B cell (primary cell): ENCODE data around the gene MEIS3. TPM values are rescaled to one million over a fixed set of nuclear protein-coding genes. Genes with fewer than 3 reads are reported as not detected.

Experiments
- ATAC-seq: fragments of 200-7000 bp; cut with Tn5 transposase; one replicate; pipeline ENCODE4 v1.10.0; 2021; ENCODE audit warnings: low read depth, mild to moderate bottlenecking, moderate number of reproducible peaks, moderate library complexity
- CTCF ChIA-PET: fragments of 350-600 bp; sonication (Branson Sonifier 250); formaldehyde crosslinking; loops from one replicate; lab custom pipeline; 2021; ENCODE audit warnings: antibody characterized with exemption, inconsistent platforms; lab: Charles Lee
- POLR2A ChIA-PET: fragments of 350-600 bp; sonication (Branson Sonifier 250); formaldehyde crosslinking; loops from one replicate; lab custom pipeline; 2021; ENCODE audit warnings: antibody characterized with exemption; lab: Charles Lee
- DNase-seq: peaks from one replicate; pipeline ENCODE4 v3.0.0; 2013
- H2AFZ ChIP-seq: 2 replicates; pipeline ENCODE4 v1.6.1; 2012; ENCODE audit warnings: mild to moderate bottlenecking, low read depth, low read length; ENCODE audit not compliant: insufficient read depth, poor library complexity, severe bottlenecking
- H3K27ac ChIP-seq, 2 donors: 1 replicate in 1 of 2; 2 replicates in 1 of 2; pipeline ENCODE4 v1.5.1; 2012 to 2013; ENCODE audit warnings: low read length in 2 of 2, mild to moderate bottlenecking in 2 of 2, moderate library complexity in 1 of 2
- H3K27me3 ChIP-seq, 4 experiments: fragments of 200-600 bp in 1 of 4; sonication (generic) in 1 of 4; replicated peaks in 1 of 4; 1 replicate in 2 of 4; 2 replicates in 2 of 4; pipeline versions ENCODE4 v1.6.1 to v1.7.0; 2013 to 2016; ENCODE audit warnings: low read length in 3 of 4, mild to moderate bottlenecking in 2 of 4, mixed read lengths in 1 of 4, moderate library complexity in 1 of 4; ENCODE audit not compliant: insufficient read depth in 4 of 4, control insufficient read depth in 3 of 4; ENCODE audit errors: control extremely low read depth in 1 of 4
- H3K36me3 ChIP-seq, 2 experiments: replicated peaks in 1 of 2; 1 replicate in 1 of 2; 2 replicates in 1 of 2; pipeline versions ENCODE4 v1.6.1 to v1.7.1; 2013; ENCODE audit warnings: low read length in 1 of 2; ENCODE audit not compliant: insufficient read depth in 2 of 2, control insufficient read depth in 1 of 2; ENCODE audit errors: control extremely low read depth in 1 of 2, extremely low read depth in 1 of 2
- H3K4me1 ChIP-seq, 2 donors: fragments of 200-600 bp in 1 of 2; sonication (generic) in 1 of 2; 1 replicate in 1 of 2; 2 replicates in 1 of 2; pipeline versions ENCODE4 v1.5.1 to v1.6.1; 2013 to 2017; ENCODE audit warnings: low read length in 2 of 2; ENCODE audit not compliant: control insufficient read depth in 2 of 2, insufficient read depth in 2 of 2
- H3K4me2 ChIP-seq: replicated peaks from 2 replicates; pipeline ENCODE3; 2012; ENCODE audit warnings: mild to moderate bottlenecking, low read depth, low read length; ENCODE audit not compliant: poor library complexity, severe bottlenecking
- H3K4me3 ChIP-seq, 5 experiments: fragments of 200-600 bp in 1 of 5; sonication (generic) in 1 of 5; 1 replicate in 3 of 5; 2 replicates in 2 of 5; pipeline versions ENCODE4 v1.5.1 to v1.7.0; 2011 to 2016; ENCODE audit warnings: low read length in 4 of 5, mild to moderate bottlenecking in 4 of 5, low read depth in 2 of 5, control low read depth in 1 of 5, moderate library complexity in 1 of 5; ENCODE audit not compliant: insufficient read depth in 1 of 5; ENCODE audit errors: control extremely low read depth in 1 of 5, extremely low read depth in 1 of 5
- H3K79me2 ChIP-seq: fragments of 200-600 bp; sonication (generic); one replicate; pipeline ENCODE4 v1.6.0; 2016; ENCODE audit warnings: low read length; ENCODE audit not compliant: control insufficient read depth, insufficient read depth
- H3K9ac ChIP-seq: fragments of 200-600 bp; sonication (generic); 2 replicates; pipeline ENCODE4 v1.6.1; 2017; ENCODE audit warnings: mild to moderate bottlenecking, low read length, moderate library complexity
- H3K9me3 ChIP-seq, 3 donors: one replicate each; pipeline versions ENCODE4 v1.6.1 to v1.7.1; 2013; ENCODE audit warnings: low read length in 2 of 3; ENCODE audit not compliant: control insufficient read depth in 2 of 3, insufficient read depth in 1 of 3; ENCODE audit errors: control extremely low read depth in 1 of 3
- H4K20me1 ChIP-seq: 2 replicates; pipeline ENCODE4 v1.6.0; 2012; ENCODE audit warnings: mild to moderate bottlenecking, low read length; ENCODE audit not compliant: insufficient read depth, control insufficient read depth, poor library complexity, severe bottlenecking
- H3K27ac Mint-ChIP-seq: one replicate; pipeline ENCODE4 v1.8.0; 2021; ENCODE audit warnings: mixed read lengths
- H3K27me3 Mint-ChIP-seq: one replicate; pipeline ENCODE4 v1.8.0; 2021; ENCODE audit warnings: mixed read lengths
- H3K4me1 Mint-ChIP-seq: one replicate; pipeline ENCODE4 v1.8.0; 2021; ENCODE audit warnings: mixed read lengths
- H3K4me3 Mint-ChIP-seq: one replicate; pipeline ENCODE4 v1.8.0; 2021; ENCODE audit warnings: mixed read lengths
- H3K9me3 Mint-ChIP-seq: one replicate; pipeline ENCODE4 v1.8.0; 2022; ENCODE audit warnings: mixed read lengths; ENCODE audit not compliant: insufficient read depth
- EZH2 ChIP-seq: IDR thresholded peaks from 2 replicates; pipeline ENCODE4 v1.6.1; 2012; ENCODE audit warnings: borderline replicate concordance, low read depth, mild to moderate bottlenecking, moderate library complexity, low read length; ENCODE audit not compliant: insufficient read depth, poor library complexity, severe bottlenecking
- WGBS: methylation state at CpG from one replicate; pipeline ENCODE4 v1.1.5; 2013; ENCODE audit warnings: missing lambda C conversion rate; ENCODE audit not compliant: insufficient coverage; 5-methylcytosine and 5-hydroxymethylcytosine counted together
- intact Hi-C: fragments of 100-400 bp; cut with micrococcal nuclease; formaldehyde crosslinking; loops from one replicate; pipeline ENCODE4 v1.10.0; 2022
- polyA plus RNA-seq: library from polyadenylated mRNA; depleted of rRNA; stranded (reverse); fragments of >200 nt; gene quantifications from 2 replicates; pipeline ENCODE4 v1.2.3, GENCODE V29; 2012
- total RNA-seq, 2 donors: library from RNA; stranded (reverse); fragments of 120-200 nt in 1 of 2; gene quantifications; 1 replicate in 1 of 2; 2 replicates in 1 of 2; pipeline versions ENCODE4 v1.2.3 to v1.2.4, GENCODE V29; 2013 to 2022
- TF ChIP-seq, protein P1 (sequence below): fragments of 200-600 bp; IDR thresholded peaks from one replicate; pipeline ENCODE4 v1.8.0; 2022; ENCODE audit warnings: antibody characterized with exemption, mild to moderate bottlenecking

The MEIS3 gene
- total and polyA plus RNA-seq, 2 donors (not counting 1 experiment from before 2014, with no cell fraction given), result not detected

DNA sequence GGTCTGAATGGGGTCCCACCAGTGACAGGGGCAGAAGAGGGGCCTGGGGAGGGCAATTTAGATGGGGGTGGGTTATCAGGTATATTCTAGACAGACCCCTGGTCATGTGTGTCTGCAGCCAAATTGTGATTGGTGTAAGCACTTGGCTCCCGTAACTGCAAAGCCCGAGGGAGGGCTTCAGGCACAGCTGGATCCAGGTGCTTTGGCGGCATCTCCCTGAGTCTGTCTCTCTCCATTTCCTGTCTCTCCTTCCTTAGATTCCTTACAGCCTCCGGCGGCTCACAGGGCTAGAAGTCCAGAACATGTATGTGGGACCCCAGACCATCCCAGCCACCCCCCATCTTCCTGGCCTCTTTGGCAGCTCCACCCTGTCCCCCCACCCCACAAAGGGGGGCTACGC is 38.8 kb downstream of the MEIS3 start:
- no peak for DNase-seq
- 98% methylated on average over 5 of the region's 6 CpGs for WGBS
- no peak overlapping the region for H3K9ac ChIP-seq
- no peaks in the 10 kb centered on the region for H4K20me1 ChIP-seq
- Mint-ChIP-seq H3K4me3 (no peak overlapping the region), H3K27me3 (no peaks in the 10 kb centered on the region), H3K9me3 (no peaks in the 10 kb centered on the region), H3K27ac (no peak overlapping the region), H3K4me1 (peaks cover 17% of the 10 kb centered on the region)
- no peak overlapping the region for H3K4me2 ChIP-seq
- peaks cover 0 to 13% (median 0%) of the 10 kb centered on the region in 3 donors for H3K9me3 ChIP-seq
- peaks cover 0 to 40% of the 10 kb centered on the region in 2 experiments for H3K36me3 ChIP-seq
- H3K4me1 ChIP-seq, result peaks cover 9 to 15% of the 10 kb centered on the region in 2 donors
- no peak for ATAC-seq
- CTCF ChIA-PET, result interaction anchor here (1.1 kb wide), 1 partner anchor 10 kb away, joined by 3 read pairs; no protein-coding TSS in a partner anchor
- H3K27ac ChIP-seq, result no peak overlapping the region
- H3K4me3 ChIP-seq, result no peak overlapping the region
- POLR2A ChIA-PET, result no interaction called here
- H2AFZ ChIP-seq, result no peak overlapping the region
- intact Hi-C loops, result no loop called here
- no peaks in the 10 kb centered on the region for H3K27me3 ChIP-seq
- no peak for TF ChIP-seq EZH2
- TF ChIP-seq, protein P1, sequence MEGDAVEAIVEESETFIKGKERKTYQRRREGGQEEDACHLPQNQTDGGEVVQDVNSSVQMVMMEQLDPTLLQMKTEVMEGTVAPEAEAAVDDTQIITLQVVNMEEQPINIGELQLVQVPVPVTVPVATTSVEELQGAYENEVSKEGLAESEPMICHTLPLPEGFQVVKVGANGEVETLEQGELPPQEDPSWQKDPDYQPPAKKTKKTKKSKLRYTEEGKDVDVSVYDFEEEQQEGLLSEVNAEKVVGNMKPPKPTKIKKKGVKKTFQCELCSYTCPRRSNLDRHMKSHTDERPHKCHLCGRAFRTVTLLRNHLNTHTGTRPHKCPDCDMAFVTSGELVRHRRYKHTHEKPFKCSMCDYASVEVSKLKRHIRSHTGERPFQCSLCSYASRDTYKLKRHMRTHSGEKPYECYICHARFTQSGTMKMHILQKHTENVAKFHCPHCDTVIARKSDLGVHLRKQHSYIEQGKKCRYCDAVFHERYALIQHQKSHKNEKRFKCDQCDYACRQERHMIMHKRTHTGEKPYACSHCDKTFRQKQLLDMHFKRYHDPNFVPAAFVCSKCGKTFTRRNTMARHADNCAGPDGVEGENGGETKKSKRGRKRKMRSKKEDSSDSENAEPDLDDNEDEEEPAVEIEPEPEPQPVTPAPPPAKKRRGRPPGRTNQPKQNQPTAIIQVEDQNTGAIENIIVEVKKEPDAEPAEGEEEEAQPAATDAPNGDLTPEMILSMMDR, result no peak
- no peaks in the 10 kb centered on the region for H3K79me2 ChIP-seq

DNA sequence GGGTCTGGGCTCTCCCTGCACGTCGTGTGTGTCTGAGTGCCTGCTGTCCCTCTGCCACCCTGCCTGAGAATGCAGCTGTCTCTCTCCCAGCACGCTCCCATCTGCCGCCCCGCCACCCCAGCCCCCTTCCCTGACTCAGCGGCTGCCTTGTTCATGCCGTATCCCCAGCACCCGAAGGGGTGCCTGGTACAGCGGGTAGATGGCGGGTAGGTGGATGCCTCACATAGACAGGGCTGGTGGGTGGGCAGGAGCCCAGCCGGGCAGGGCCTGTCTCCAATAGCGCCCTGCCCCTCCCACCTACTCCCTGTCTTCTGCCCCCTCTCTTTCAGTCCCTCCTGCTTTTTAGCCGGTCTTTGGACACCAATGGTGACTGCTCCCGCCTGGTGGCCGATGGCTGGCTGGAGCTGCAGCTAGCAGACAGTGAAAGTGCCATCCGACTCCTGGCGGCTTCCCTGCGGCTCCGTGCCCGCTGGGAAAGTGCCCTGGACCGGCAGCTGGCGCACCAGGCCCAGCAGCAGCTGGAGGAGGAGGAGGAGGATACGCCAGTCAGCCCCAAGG is 39.9 kb downstream of the MEIS3 start:
- Histone ChIP-seq H3K4me3 (no peak overlapping the region), H3K36me3 (peaks cover 0 to 50% of the 10 kb centered on the region in 2 experiments), H3K27ac (no peak overlapping the region)

More for the DNA sequence above, 39.9 kb downstream of the MEIS3 start:
- no peak for TF ChIP-seq EZH2
- TF ChIP-seq, protein P1, result no peak
- Mint-ChIP-seq H3K9me3 (no peaks in the 10 kb centered on the region), H3K4me1 (peaks cover 17% of the 10 kb centered on the region), H3K27ac (no peak overlapping the region), H3K27me3 (no peaks in the 10 kb centered on the region), H3K4me3 (no peak overlapping the region)
- no peaks in the 10 kb centered on the region for H3K27me3 ChIP-seq
- no peak for ATAC-seq
- CTCF ChIA-PET, result interaction anchor here (1.1 kb wide), 1 partner anchor 11 kb away, joined by 3 read pairs; no protein-coding TSS in a partner anchor
- WGBS, result 96% methylated on average over 19 of the region's 23 CpGs
- H3K4me1 ChIP-seq, result peaks cover 9 to 15% of the 10 kb centered on the region in 2 donors
- H3K79me2 ChIP-seq, result no peaks in the 10 kb centered on the region
- peaks cover 0 to 13% (median 0%) of the 10 kb centered on the region in 3 donors for H3K9me3 ChIP-seq
- intact Hi-C loops, result no loop called here
- no peak for DNase-seq
- POLR2A ChIA-PET, result no interaction called here
- H3K4me2 ChIP-seq, result no peak overlapping the region
- no peak overlapping the region for H2AFZ ChIP-seq
- H4K20me1 ChIP-seq, result no peaks in the 10 kb centered on the region
- H3K9ac ChIP-seq, result no peak overlapping the region
